ENCODE data around the gene HSPH1. TPM values are rescaled to one million over a fixed set of nuclear protein-coding genes. Genes with fewer than 3 reads are reported as not detected.

HSPH1 gene
- total RNA-seq, 4 donors from 2014 or later: 23.0 to 57.7 (median 30.6) TPM

DNA sequence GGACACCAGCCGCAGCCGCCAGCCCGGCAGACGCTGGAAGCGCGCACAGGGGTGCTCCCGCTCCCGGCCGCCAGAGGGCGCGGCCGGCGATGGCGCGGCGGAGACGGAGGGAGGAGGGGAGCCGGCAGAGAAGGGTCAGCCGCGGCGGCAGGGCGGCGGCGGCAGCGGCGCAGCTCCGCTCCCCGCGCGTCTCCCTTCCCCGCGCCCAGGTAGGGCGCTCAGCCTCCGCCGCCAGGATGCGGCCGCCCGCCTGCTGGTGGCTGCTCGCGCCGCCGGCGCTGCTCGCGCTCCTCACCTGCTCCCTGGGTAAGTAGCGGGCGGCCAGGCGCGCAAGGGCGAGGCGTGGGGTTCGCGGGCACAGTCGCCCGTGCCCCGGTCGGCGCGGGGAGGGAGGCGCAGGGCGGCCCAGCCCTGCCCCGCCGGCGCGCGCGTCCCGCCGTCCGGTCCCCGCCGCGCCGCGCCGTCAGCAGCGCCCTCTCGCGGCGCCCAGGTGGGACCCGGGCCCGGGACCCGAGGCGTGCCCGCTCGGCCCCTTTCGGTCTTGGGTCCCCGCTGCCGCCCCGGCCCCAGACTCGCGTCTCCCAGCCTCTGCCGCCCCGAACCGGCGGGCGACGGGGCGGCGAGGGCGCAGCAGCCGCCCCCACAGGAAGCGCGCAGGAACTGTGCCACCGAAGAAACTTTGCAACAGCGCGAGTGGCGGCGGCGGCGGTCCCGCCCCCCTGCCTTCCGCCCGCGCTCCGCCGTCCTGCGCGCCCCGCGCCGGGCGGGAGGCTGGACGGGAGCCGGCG lies 38.3 kb upstream of the HSPH1 start, which contains the start of gene B3GLCT:
B3GLCT (plus strand) TSS at position 127 of the 788 bp plus-strand sequence; CDS start at position 237, 110 bp downstream.
- in situ Hi-C loops (cut with MboI; ENCODE audit: low sequenced_read_pairs in 4 of 4) (no loop called here), intact Hi-C loops (cut with DNase I; ENCODE audit: low total_unique reads) (loop anchor here (1.0 kb wide), 2 partner anchors 24 to 38 kb away; no protein-coding TSS in a partner anchor)
- Histone ChIP-seq H3K4me1 (peaks cover 12 to 13% of the 10 kb centered on the region in 2 donors), H3K27ac (peak within 1 kb of the TSS; percentile 81 to 94 (median 91)), H3K36me3 (no peaks in the 10 kb centered on the region), H3K9me3 (no peaks in the 10 kb centered on the region), H3K27me3 (no peaks in the 10 kb centered on the region), H3K4me3 (peak within 1 kb of the TSS; percentile 62 to 77 (median 68))
- ATAC-seq (peak; percentile 87 to 93), DNase-seq (peak; percentile 43 to 68)
- TF ChIP-seq, protein P1, sequence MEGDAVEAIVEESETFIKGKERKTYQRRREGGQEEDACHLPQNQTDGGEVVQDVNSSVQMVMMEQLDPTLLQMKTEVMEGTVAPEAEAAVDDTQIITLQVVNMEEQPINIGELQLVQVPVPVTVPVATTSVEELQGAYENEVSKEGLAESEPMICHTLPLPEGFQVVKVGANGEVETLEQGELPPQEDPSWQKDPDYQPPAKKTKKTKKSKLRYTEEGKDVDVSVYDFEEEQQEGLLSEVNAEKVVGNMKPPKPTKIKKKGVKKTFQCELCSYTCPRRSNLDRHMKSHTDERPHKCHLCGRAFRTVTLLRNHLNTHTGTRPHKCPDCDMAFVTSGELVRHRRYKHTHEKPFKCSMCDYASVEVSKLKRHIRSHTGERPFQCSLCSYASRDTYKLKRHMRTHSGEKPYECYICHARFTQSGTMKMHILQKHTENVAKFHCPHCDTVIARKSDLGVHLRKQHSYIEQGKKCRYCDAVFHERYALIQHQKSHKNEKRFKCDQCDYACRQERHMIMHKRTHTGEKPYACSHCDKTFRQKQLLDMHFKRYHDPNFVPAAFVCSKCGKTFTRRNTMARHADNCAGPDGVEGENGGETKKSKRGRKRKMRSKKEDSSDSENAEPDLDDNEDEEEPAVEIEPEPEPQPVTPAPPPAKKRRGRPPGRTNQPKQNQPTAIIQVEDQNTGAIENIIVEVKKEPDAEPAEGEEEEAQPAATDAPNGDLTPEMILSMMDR (IDR thresholded peaks at IDR 0.05 in 4 of 5, conservative IDR thresholded peaks at IDR 0.05 in 1 of 5): peak; percentile 70 to 99 (median 88)
- TF ChIP-seq POLR2A (IDR thresholded peaks at IDR 0.05): peak; percentile 17 to 42

DNA sequence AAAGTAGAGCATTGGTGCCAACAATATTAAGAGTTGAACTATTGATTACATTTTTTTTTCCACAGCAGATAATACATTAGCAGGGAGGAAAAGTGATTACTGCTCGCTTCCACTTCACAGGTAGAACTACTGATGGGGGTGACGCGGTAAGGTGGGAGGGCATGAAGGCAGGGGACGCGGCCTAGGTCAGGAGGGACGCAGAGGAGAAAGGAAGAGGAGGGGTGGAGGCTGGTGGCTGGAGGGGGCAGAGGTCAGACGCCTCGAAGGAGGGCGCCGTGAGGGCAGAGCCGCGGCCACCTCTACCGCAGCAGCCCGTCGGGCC lies 37.8 kb upstream of the HSPH1 start:
- peak overlapping the region; percentile 81 to 94 (median 91) for H3K27ac ChIP-seq
- no peaks in the 10 kb centered on the region for H3K9me3 ChIP-seq
- ATAC-seq (peak in 1 of 2 donors; percentile 4), DNase-seq (no peak)
- H3K4me1 ChIP-seq: peaks cover 12 to 13% of the 10 kb centered on the region in 2 donors
- in situ Hi-C loops (cut with MboI; ENCODE audit: low sequenced_read_pairs in 4 of 4): no loop called here
- H3K27me3 ChIP-seq: no peaks in the 10 kb centered on the region
- H3K36me3 ChIP-seq: no peaks in the 10 kb centered on the region
- H3K4me3 ChIP-seq: peak overlapping the region; percentile 41 to 77 (median 65)
- TF ChIP-seq POLR2A (IDR thresholded peaks at IDR 0.05): no peak
- TF ChIP-seq, protein P1 (IDR thresholded peaks at IDR 0.05 in 4 of 5, conservative IDR thresholded peaks at IDR 0.05 in 1 of 5): no peak
- intact Hi-C loops (cut with DNase I; ENCODE audit: low total_unique reads): no loop called here

DNA sequence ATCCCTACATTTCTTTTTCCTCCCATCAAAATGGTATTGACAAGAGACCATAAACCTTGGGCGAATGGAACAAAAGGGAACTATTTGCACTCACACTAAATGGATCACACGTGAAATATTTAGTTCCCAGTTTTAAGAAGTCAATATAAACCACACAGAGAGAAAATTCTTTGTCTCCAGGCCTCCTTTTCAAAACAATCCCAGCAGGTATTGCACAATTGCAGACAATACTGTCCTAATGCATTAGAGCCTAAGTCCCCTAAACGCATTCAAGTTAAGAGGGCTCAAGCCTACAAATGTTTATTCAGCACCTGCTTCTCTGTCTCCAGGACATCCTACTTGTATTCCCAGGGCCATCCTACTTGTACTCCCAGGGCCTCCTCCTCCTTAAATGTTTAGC lies 36.8 kb upstream of the HSPH1 start:
- no peak for DNase-seq
- Histone ChIP-seq H3K9me3 (no peaks in the 10 kb centered on the region), H3K4me3 (no peak overlapping the region), H3K4me1 (peaks cover 12 to 13% of the 10 kb centered on the region in 2 donors), H3K27ac (no peak overlapping the region), H3K27me3 (no peaks in the 10 kb centered on the region), H3K36me3 (no peaks in the 10 kb centered on the region)
- intact Hi-C loops (cut with DNase I; ENCODE audit: low total_unique reads) (no loop called here), in situ Hi-C loops (cut with MboI; ENCODE audit: low sequenced_read_pairs in 4 of 4) (no loop called here)
- TF ChIP-seq, protein P1 (IDR thresholded peaks at IDR 0.05 in 4 of 5, conservative IDR thresholded peaks at IDR 0.05 in 1 of 5): no peak
- TF ChIP-seq POLR2A (IDR thresholded peaks at IDR 0.05): no peak
- no peak for ATAC-seq

DNA sequence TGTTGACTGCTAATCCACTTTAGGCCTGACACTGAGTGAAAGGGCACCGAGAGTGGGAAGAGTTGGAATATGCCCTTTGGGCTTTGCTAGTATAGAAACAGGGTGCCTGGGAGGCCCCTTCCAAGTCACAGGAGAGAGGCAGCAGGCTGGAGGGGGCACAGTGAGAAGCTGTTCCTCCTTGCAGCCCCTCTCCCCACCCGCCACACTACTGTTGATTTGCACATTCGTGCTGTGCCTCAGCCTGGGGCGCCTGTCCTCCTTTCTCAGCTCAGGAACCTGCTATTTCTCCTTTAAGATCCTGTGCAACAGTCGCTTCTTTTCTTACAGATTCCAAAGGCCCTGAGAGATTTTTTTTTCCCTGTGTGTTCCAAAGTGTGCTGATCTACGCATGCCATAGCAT lies 35.3 kb upstream of the HSPH1 start:
- ATAC-seq (no peak), DNase-seq (no peak)
- Histone ChIP-seq H3K36me3 (no peaks in the 10 kb centered on the region), H3K4me3 (no peak overlapping the region), H3K27ac (no peak overlapping the region), H3K27me3 (no peaks in the 10 kb centered on the region), H3K4me1 (peaks cover 13 to 21% of the 10 kb centered on the region in 2 donors), H3K9me3 (no peaks in the 10 kb centered on the region)
- intact Hi-C loops (cut with DNase I; ENCODE audit: low total_unique reads) (no loop called here), in situ Hi-C loops (cut with MboI; ENCODE audit: low sequenced_read_pairs in 4 of 4) (no loop called here)
- TF ChIP-seq POLR2A (IDR thresholded peaks at IDR 0.05): no peak
- TF ChIP-seq, protein P1 (IDR thresholded peaks at IDR 0.05 in 4 of 5, conservative IDR thresholded peaks at IDR 0.05 in 1 of 5): no peak
